Body of pancreas (tissue), 4 donors: ENCODE measurements around the gene MYH7B. TPM values are rescaled to one million over a fixed set of nuclear protein-coding genes. Genes with fewer than 3 reads are reported as not detected.

ENCODE experiments used
- ATAC-seq: fragments of 150-250 bp; one replicate; pipeline ENCODE4 v1.9.1; 2016
- DNase-seq, 4 donors: peaks; one replicate each; pipeline ENCODE4 v3.0.0-alpha.2; 2019
- H3K27ac ChIP-seq, 4 donors: fragments of 200-600 bp; sonication (generic); 1 replicate in 3 of 4; 2 replicates in 1 of 4; pipeline versions ENCODE4 v1.5.1 to v1.6.1; 2016 to 2019; ENCODE audit warnings: mild to moderate bottlenecking in 1 of 4, mixed read lengths in 1 of 4, moderate library complexity in 1 of 4
- H3K27me3 ChIP-seq, 2 donors: fragments of 200-600 bp; sonication (generic); one replicate each; pipeline ENCODE4 v1.6.0; 2016; ENCODE audit warnings: mild to moderate bottlenecking in 1 of 2
- H3K36me3 ChIP-seq, 2 donors: fragments of 200-600 bp; sonication (generic); replicated peaks in 1 of 2; 2 replicates each; pipeline ENCODE4 v1.5.1; 2016; ENCODE audit warnings: low read depth in 2 of 2; ENCODE audit not compliant: insufficient read depth in 1 of 2
- H3K4me1 ChIP-seq: fragments of 200-600 bp; sonication (generic); one replicate; pipeline ENCODE4 v1.6.0; 2016
- H3K4me3 ChIP-seq, 2 donors: fragments of 200-600 bp; sonication (generic); 1 replicate in 1 of 2; 2 replicates in 1 of 2; pipeline ENCODE4 v1.5.1; 2016 to 2019
- H3K9me3 ChIP-seq, 3 donors: fragments of 200-600 bp; sonication (generic); 1 replicate in 2 of 3; 2 replicates in 1 of 3; pipeline ENCODE4 v1.5.1; 2016
- POLR2A ChIP-seq, 3 donors: fragments of 450-650 bp; IDR thresholded peaks; one replicate each; pipeline ENCODE4 v1.6.1; 2016; ENCODE audit warnings: antibody characterized with exemption in 3 of 3, mild to moderate bottlenecking in 2 of 3
- WGBS, 2 donors: methylation state at CpG; one replicate each; pipeline ENCODE4 v1.1.5; 2017; 5-methylcytosine and 5-hydroxymethylcytosine counted together
- intact Hi-C: fragments of 100-400 bp; cut with DNase I; formaldehyde crosslinking; loops from one replicate; pipeline ENCODE4 v1.15.1; 2023
- total RNA-seq, 2 donors: library from RNA; depleted of rRNA; stranded (reverse); fragments of >200 nt; gene quantifications; one replicate each; pipeline ENCODE4 v1.1.0, GENCODE V29; 2016
- TF ChIP-seq, protein P1 (sequence below), 7 experiments: fragments of 450-650 bp in 4 of 7; fragments of 200-600 bp in 3 of 7; sonication (generic) in 3 of 7; IDR thresholded peaks; one replicate each; pipeline ENCODE4 v1.5.1; 2016 to 2019; ENCODE audit warnings: antibody characterized with exemption in 7 of 7

MYH7B gene
- total RNA-seq, 2 donors from 2014 or later, result 0.52 to 1.3 TPM

DNA sequence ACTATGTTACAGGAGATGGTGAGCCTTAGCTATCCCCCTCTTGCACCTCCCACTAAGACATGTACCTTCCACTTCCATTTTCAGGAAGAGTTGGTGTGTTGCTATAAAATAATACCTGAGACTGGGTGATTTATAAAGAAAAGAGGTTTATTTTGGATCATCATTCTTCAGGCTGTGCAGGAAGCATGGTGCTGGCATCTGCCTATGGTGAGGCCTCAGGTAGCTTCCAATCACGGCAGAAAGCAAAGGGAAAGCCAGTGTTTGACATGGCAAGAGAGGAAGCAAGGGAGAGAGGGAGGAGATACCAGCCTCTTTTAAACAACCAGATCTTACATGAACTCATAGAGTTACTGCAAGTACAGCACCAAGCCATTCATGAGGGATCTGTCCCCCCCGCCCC is 32.3 kb upstream of the MYH7B start:
- Histone ChIP-seq H3K27me3 (no peaks in the 10 kb centered on the region), H3K4me1 (peaks cover 17% of the 10 kb centered on the region), H3K36me3 (peaks cover 0 to 4% of the 10 kb centered on the region in 2 donors), H3K9me3 (no peaks in the 10 kb centered on the region), H3K4me3 (no peak overlapping the region), H3K27ac (peak overlapping the region; percentile 55 to 75 (median 69))
- no peak for DNase-seq
- intact Hi-C loops, result no loop called here
- no peak for ATAC-seq
- TF ChIP-seq, protein P1, sequence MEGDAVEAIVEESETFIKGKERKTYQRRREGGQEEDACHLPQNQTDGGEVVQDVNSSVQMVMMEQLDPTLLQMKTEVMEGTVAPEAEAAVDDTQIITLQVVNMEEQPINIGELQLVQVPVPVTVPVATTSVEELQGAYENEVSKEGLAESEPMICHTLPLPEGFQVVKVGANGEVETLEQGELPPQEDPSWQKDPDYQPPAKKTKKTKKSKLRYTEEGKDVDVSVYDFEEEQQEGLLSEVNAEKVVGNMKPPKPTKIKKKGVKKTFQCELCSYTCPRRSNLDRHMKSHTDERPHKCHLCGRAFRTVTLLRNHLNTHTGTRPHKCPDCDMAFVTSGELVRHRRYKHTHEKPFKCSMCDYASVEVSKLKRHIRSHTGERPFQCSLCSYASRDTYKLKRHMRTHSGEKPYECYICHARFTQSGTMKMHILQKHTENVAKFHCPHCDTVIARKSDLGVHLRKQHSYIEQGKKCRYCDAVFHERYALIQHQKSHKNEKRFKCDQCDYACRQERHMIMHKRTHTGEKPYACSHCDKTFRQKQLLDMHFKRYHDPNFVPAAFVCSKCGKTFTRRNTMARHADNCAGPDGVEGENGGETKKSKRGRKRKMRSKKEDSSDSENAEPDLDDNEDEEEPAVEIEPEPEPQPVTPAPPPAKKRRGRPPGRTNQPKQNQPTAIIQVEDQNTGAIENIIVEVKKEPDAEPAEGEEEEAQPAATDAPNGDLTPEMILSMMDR (IDR thresholded peaks at IDR 0.05), result no peak
- TF ChIP-seq POLR2A (IDR thresholded peaks at IDR 0.05), result no peak
- WGBS, 2 donors, result 91 to 94% methylated on average over 2 of the region's 2 CpGs

DNA sequence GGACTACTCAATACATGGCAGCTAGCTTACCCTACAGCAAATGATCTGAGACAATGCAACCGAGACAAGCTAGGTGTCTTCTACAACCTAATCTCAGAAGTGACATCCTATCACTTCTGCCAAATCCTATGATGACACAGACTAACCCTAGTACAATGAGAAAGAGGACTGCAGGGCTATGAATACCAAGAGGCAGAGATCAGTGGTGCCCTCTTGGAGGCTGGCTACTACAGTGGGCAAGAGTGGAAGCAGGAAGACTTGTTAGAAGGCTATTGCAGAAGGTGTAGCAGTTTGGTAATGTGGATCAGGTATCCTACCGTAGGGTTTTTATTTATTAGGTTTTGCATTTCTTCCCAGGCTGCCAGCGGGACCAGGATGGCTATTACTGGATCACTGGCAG is 30.3 kb upstream of the MYH7B start:
- Histone ChIP-seq H3K4me3 (no peak overlapping the region), H3K27ac (no peak overlapping the region), H3K9me3 (no peaks in the 10 kb centered on the region), H3K4me1 (peaks cover 17% of the 10 kb centered on the region), H3K36me3 (peaks cover 0 to 4% of the 10 kb centered on the region in 2 donors), H3K27me3 (no peaks in the 10 kb centered on the region)
- WGBS, 2 donors, result 90 to 100% methylated on average over 3 of the region's 3 CpGs
- TF ChIP-seq POLR2A (IDR thresholded peaks at IDR 0.05), result no peak
- TF ChIP-seq, protein P1 (IDR thresholded peaks at IDR 0.05), result no peak
- ATAC-seq, result no peak
- no peak for DNase-seq
- intact Hi-C loops, result no loop called here

DNA sequence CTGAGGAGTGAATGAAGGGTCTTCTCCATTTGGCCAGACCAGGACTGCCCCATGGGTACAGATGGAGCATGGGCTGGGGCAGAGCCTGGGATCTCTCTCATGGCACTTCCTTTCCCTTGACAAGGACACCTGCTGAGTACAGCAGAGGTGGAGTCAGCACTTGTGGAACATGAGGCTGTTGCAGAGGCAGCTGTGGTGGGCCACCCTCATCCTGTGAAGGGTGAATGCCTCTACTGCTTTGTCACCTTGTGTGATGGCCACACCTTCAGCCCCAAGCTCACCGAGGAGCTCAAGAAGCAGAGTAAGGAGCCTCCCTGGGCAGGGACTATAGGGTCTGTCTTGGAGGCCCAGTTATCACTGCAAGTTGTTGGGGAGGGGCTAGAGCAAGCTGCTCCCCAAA is 29.7 kb upstream of the MYH7B start:
- DNase-seq (no peak), ATAC-seq (no peak)
- Histone ChIP-seq H3K4me3 (no peak overlapping the region), H3K4me1 (peaks cover 17% of the 10 kb centered on the region), H3K9me3 (no peaks in the 10 kb centered on the region), H3K27me3 (no peaks in the 10 kb centered on the region), H3K36me3 (peaks cover 0 to 4% of the 10 kb centered on the region in 2 donors), H3K27ac (no peak overlapping the region)
- no peak for TF ChIP-seq POLR2A (IDR thresholded peaks at IDR 0.05)
- TF ChIP-seq, protein P1 (IDR thresholded peaks at IDR 0.05), result no peak
- intact Hi-C loops, result no loop called here
- 90 to 100% methylated on average over 1 of the region's 1 CpG for WGBS, 2 donors

DNA sequence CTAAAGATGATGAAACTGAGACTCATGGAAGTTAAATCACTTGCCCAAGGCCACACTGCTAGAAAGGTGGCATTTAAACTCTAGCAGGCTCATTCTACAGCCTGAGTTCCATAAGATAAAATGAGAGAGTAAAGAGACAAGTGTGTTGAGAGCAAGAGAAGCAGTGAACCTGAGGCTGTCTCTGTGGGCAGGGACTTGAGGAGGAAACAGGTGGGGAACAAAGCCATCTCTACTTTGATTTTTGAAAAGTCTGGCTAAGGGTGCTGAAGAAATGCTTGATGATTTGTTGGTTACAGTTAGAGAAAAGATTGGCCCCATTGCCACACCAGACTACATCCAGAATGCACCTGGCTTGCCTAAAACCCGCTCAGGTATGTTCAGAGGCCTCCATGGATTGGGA is 29.1 kb upstream of the MYH7B start:
- Histone ChIP-seq H3K27ac (no peak overlapping the region), H3K27me3 (no peaks in the 10 kb centered on the region), H3K9me3 (no peaks in the 10 kb centered on the region), H3K4me1 (peaks cover 17% of the 10 kb centered on the region), H3K36me3 (peaks cover 0 to 4% of the 10 kb centered on the region in 2 donors), H3K4me3 (no peak overlapping the region)
- DNase-seq (no peak), ATAC-seq (no peak)
- 100% methylated on average over 1 of the region's 1 CpG for WGBS, 2 donors
- no peak for TF ChIP-seq POLR2A (IDR thresholded peaks at IDR 0.05)
- TF ChIP-seq, protein P1 (IDR thresholded peaks at IDR 0.05), result no peak
- intact Hi-C loops, result no loop called here

DNA sequence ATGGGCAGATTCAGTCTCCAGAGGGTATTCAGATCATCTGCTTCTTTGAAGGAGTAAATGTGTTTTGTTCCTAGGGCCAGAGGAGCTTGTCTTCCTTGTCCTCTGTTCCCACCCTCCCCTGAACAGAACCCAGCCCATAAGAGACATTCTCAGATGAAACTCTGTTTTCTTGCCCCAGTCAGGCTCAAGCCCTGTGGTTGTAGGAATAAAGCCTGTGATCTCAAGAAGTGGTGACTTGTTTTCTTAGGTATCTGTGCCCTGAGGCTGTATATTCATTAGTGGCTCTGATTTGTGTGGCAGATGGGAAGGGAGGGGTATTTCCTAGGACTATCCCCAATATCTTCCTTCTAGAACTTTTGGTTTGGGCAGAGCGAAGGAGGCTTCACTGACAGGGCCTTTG is 27.9 kb upstream of the MYH7B start:
- Histone ChIP-seq H3K9me3 (no peaks in the 10 kb centered on the region), H3K27ac (no peak overlapping the region), H3K4me1 (peaks cover 7% of the 10 kb centered on the region), H3K4me3 (no peak overlapping the region), H3K27me3 (no peaks in the 10 kb centered on the region), H3K36me3 (peaks cover 0 to 4% of the 10 kb centered on the region in 2 donors)
- ATAC-seq, result no peak
- no peak for DNase-seq
- 100% methylated on average over 1 of the region's 1 CpG; no CpG with 5 or more reads in 1 of the 2 donors for WGBS, 2 donors
- intact Hi-C loops, result no loop called here
- no peak for TF ChIP-seq POLR2A (IDR thresholded peaks at IDR 0.05)
- TF ChIP-seq, protein P1 (IDR thresholded peaks at IDR 0.05), result no peak
